ENCODE data around the gene G6PC1. TPM values are rescaled to one million over a fixed set of nuclear protein-coding genes. Genes with fewer than 3 reads are reported as not detected.

The G6PC1 gene
- total RNA-seq, 1 donor from 2014 or later: not detected

DNA sequence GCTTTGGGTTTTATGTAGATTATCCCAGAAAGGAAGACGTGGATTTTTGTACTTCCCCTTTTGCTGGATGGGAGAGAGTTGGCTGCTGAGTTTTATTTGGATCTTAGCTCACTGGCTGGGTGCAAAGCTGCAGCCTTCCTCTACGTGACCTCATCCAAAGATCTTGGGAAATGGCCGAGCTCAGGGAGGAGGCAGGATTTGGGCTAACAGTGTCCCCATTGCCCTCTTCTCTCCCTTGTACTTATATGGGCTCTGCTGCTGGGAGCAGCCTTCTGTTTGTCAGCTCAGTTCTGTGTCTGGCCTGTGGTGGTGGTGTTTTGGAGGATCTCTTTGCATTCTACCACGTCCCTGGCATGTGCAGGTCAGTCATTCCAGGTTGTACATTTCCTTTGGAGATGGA is 47.6 kb upstream of the G6PC1 start:
- H2AFZ ChIP-seq (replicated peaks): no peak overlapping the region
- no peak overlapping the region for H3K4me3 ChIP-seq
- no peak overlapping the region for H3K9ac ChIP-seq
- H3K9me3 ChIP-seq (ENCODE audit: low read depth): no peaks in the 10 kb centered on the region
- no peaks in the 10 kb centered on the region for H3F3A ChIP-seq (ENCODE audit: low read depth)
- H3K36me3 ChIP-seq: no peaks in the 10 kb centered on the region
- no peaks in the 10 kb centered on the region for H3K79me2 ChIP-seq (ENCODE audit: low read depth)
- H4K20me1 ChIP-seq (ENCODE audit: low read depth): no peaks in the 10 kb centered on the region
- Mint-ChIP-seq H3K27me3 (ENCODE audit: insufficient read depth, low read depth) (peaks cover 9% of the 10 kb centered on the region), H3K27ac (no peak overlapping the region), H3K9me3 (no peaks in the 10 kb centered on the region), H3K36me3 (peaks cover 2% of the 10 kb centered on the region), H3K4me1 (no peaks in the 10 kb centered on the region), H3K4me3 (no peak overlapping the region)
- TF ChIP-seq EZH2phosphoT487 (IDR thresholded peaks at IDR 0.05) (no peak), EZH2 (IDR thresholded peaks at IDR 0.05) (no peak)
- TF ChIP-seq, protein P1, sequence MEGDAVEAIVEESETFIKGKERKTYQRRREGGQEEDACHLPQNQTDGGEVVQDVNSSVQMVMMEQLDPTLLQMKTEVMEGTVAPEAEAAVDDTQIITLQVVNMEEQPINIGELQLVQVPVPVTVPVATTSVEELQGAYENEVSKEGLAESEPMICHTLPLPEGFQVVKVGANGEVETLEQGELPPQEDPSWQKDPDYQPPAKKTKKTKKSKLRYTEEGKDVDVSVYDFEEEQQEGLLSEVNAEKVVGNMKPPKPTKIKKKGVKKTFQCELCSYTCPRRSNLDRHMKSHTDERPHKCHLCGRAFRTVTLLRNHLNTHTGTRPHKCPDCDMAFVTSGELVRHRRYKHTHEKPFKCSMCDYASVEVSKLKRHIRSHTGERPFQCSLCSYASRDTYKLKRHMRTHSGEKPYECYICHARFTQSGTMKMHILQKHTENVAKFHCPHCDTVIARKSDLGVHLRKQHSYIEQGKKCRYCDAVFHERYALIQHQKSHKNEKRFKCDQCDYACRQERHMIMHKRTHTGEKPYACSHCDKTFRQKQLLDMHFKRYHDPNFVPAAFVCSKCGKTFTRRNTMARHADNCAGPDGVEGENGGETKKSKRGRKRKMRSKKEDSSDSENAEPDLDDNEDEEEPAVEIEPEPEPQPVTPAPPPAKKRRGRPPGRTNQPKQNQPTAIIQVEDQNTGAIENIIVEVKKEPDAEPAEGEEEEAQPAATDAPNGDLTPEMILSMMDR (IDR thresholded peaks at IDR 0.05): no peak
- DNase-seq (ENCODE audit: low spot score): no peak
- H3K27me3 ChIP-seq: no peaks in the 10 kb centered on the region
- no peak overlapping the region for H3K4me2 ChIP-seq
- H3K27ac ChIP-seq: no peak overlapping the region
- H3K4me1 ChIP-seq: no peaks in the 10 kb centered on the region

DNA sequence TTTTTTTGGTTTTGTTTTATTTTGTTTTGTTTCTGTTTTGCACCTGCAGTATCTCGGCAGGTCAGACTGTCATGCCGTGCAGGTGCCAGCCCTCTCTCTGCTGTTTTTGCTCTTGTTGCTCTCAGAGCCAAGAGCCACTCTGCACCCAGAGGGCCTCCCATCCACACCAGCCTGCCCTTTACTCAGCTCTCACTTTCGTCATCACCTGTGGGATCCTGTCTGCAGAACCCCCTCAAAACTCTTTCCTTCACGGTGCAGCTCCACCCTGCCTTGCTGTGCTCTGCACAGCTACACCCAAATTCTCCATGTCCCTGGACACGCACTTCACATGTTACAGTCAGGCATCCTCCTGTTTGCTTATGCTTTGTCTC is 47.0 kb upstream of the G6PC1 start:
- H3K9me3 Mint-ChIP-seq: no peaks in the 10 kb centered on the region

DNA sequence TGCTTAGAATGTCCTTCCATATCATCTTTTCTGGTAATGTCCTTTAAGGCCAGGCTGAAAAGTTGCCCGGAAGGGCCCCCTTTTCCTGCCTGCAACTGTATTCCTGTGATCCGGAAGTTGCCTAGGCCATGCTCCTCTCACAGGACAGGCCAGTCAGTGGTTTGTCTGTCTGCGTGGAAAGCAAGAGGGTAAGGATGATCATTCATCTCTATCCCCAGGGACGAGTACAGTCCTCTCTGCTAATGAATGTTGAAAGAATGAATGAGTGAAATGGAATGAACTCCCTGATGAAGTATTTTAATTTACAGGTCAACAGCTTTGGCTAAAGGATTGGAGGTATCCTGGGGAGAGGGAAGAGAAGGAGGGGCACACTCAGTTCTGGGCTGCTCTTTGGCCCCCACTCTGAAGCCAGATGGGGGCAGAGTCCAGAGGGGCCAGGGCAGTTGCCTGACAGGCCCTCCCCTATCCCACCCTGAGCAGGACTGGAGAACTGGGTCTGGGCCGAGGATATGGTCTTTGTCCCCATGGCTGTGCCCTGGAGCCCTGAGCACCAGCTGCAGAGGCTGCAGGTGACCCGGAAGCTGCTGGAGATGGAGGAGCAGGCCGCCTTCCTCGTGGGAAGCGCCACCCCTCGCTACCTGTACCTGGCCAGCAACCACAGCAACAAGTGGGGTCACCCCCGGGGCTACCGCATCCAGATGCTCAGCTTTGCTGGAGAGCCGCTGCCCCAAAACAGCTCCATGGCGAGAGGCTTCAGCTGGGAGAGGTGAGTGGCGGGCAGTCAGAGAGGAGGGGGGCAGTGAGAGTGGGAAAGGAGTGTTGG is 46.4 kb upstream of the G6PC1 start:
- Histone ChIP-seq H3K27ac (no peak overlapping the region), H4K20me1 (ENCODE audit: low read depth) (no peaks in the 10 kb centered on the region), H3F3A (ENCODE audit: low read depth) (no peaks in the 10 kb centered on the region), H3K79me2 (ENCODE audit: low read depth) (no peaks in the 10 kb centered on the region), H3K36me3 (no peaks in the 10 kb centered on the region), H3K9ac (no peak overlapping the region), H2AFZ (replicated peaks) (no peak overlapping the region), H3K4me1 (no peaks in the 10 kb centered on the region), H3K4me2 (no peak overlapping the region), H3K4me3 (no peak overlapping the region), H3K9me3 (ENCODE audit: low read depth) (no peaks in the 10 kb centered on the region), H3K27me3 (no peaks in the 10 kb centered on the region)
- no peaks in the 10 kb centered on the region for H3K4me1 Mint-ChIP-seq
- peaks cover 9% of the 10 kb centered on the region for H3K27me3 Mint-ChIP-seq (ENCODE audit: insufficient read depth, low read depth)
- H3K4me3 Mint-ChIP-seq: no peak overlapping the region
- H3K27ac Mint-ChIP-seq: no peak overlapping the region
- DNase-seq (ENCODE audit: low spot score): no peak
- peaks cover 2% of the 10 kb centered on the region for H3K36me3 Mint-ChIP-seq
- TF ChIP-seq, protein P1 (IDR thresholded peaks at IDR 0.05): no peak
- TF ChIP-seq EZH2 (IDR thresholded peaks at IDR 0.05) (no peak), EZH2phosphoT487 (IDR thresholded peaks at IDR 0.05) (no peak)
- no peaks in the 10 kb centered on the region for H3K9me3 Mint-ChIP-seq

More for the DNA sequence above, 47.0 kb upstream of the G6PC1 start:
- Mint-ChIP-seq H3K4me1 (no peaks in the 10 kb centered on the region), H3K36me3 (peaks cover 2% of the 10 kb centered on the region), H3K27ac (no peak overlapping the region), H3K4me3 (no peak overlapping the region), H3K27me3 (ENCODE audit: insufficient read depth, low read depth) (peaks cover 9% of the 10 kb centered on the region)
- no peaks in the 10 kb centered on the region for H3K36me3 ChIP-seq
- TF ChIP-seq EZH2 (IDR thresholded peaks at IDR 0.05) (no peak), EZH2phosphoT487 (IDR thresholded peaks at IDR 0.05) (no peak)
- TF ChIP-seq, protein P1 (IDR thresholded peaks at IDR 0.05): no peak
- no peaks in the 10 kb centered on the region for H3K4me1 ChIP-seq
- no peaks in the 10 kb centered on the region for H3K79me2 ChIP-seq (ENCODE audit: low read depth)
- no peak overlapping the region for H3K9ac ChIP-seq
- no peak overlapping the region for H2AFZ ChIP-seq (replicated peaks)
- no peaks in the 10 kb centered on the region for H4K20me1 ChIP-seq (ENCODE audit: low read depth)
- H3K4me2 ChIP-seq: no peak overlapping the region
- no peaks in the 10 kb centered on the region for H3K9me3 ChIP-seq (ENCODE audit: low read depth)
- no peaks in the 10 kb centered on the region for H3F3A ChIP-seq (ENCODE audit: low read depth)
- H3K27ac ChIP-seq: no peak overlapping the region
- H3K27me3 ChIP-seq: no peaks in the 10 kb centered on the region
- no peak overlapping the region for H3K4me3 ChIP-seq
- no peak for DNase-seq (ENCODE audit: low spot score)
